ENCODE results near the gene CTCF.
"Not testable (repeated sequence)": the region's sequence is repeated elsewhere in the genome, so short reads cannot be mapped to it uniquely, and the experiment has no call there.

Gene CTCF

DNA sequence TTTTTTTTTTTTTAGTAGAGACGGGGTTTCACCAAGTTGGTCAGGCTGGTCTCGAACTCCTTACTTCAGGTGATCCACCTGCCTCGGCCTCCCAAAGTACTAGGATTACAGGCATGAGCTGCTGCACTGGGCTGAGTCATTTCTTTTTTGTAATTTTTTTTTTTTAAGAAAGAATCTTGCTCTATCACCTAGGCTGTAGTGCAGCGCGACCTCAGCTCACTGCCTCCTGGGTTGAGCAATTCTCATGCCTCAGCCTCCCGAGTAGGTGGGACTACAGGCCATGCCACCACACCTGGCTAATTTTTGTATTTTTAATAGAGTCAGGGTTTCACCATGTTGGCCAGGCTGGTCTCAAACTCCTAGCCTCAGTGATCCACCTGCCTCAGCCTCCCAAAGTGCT lies 28.3 kb upstream of the CTCF start:
- not testable (repeated sequence) for DNase-seq (ENCODE audit: low read depth, low spot score)

GRCh38 chr16:67534431-67534830 lies 27.9 kb upstream of the CTCF start:
- DNase-seq (ENCODE audit: low read depth, low spot score) = no peak

- DNase-seq (ENCODE audit: low read depth, low spot score) = no peak
These were observed 27.1 kb upstream of the CTCF start for GRCh38 chr16:67535201-67535600.

DNA sequence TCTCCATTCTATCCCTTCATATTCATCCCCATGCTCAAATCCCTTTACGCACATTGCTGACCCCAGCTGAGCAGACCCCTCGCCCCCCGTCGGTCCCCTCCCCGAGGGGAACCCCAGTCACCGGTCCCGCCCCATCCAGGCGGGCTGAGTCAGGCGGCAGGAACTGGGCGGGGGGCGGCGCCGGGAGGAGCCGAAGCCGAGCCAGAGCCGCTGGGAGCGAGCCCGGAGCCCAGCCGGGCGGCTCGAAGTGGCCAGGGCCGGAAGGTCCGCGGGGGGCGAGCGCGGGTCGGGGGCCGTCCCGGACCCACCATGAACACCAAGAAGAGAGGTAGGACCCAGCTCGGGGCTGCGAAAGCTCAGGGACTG lies 25.1 kb upstream of the CTCF start:
- DNase-seq (ENCODE audit: low read depth, low spot score) = no peak

DNA sequence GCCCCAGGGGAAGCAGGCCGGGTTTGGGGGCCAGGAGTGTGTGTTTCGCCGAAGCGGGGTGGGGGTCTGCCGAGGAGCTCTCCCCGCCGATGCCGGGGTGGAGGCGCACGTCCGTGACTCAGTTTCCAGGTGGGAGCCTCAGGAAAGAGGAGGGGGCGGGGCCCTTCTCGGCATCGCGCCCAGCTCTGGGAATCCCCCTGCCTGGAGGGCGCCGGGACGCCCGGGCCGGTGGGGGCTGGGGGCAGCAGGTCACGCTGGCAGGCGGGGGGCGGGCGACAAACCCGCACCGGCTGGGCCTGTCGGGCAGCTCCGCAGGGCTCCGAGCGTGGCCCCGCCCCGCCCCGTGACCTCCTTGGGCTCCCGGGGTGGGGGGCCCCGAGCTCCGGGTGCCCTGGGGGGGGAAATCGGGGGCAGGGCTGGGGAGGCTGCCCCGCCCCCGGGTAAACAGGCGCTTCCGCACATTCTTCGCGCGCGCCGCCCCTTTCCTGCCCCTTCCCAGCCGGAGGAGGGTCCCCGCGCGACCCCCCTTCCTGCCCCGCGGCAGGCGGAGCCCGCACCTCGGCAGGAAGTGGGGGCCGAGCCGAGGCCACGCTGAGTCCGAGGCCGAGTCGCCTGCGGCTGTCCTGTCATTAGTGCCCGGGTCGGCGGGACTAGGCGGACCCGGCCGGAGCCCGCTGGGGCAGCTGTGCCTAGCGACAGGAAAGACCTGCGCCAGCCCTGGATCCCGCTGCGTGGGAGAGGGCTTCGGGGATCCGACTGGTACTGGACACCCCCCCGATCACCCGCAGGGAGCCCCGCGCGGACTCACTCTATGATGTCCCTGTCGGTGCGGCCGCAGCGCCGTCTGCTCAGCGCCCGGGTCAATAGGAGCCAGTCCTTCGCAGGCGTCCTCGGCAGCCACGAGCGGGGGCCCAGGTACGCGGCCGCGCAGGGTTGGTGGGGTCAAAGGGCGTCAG lies 24.4 kb upstream of the CTCF start:
- DNase-seq (ENCODE audit: low read depth, low spot score) = no peak

DNA sequence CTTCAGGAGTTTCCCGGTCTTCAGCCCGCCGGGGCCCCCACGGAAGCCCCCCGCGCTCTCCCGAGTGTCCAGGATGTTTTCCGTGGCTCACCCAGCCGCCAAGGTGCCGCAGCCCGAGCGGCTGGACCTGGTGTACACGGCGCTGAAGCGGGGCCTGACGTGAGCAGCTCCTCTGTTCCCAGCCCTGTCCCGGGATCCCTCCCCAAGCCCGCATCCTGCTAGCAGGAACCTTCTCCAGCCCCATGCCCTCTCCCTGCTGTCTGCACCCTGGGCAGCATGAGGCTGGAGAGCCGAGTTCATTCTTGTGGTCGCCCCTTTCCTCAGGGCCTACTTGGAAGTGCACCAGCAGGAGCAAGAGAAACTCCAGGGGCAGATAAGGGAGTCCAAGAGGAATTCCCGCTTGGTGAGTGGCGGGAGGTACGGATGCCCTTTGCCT lies 23.6 kb upstream of the CTCF start:
- DNase-seq (ENCODE audit: low read depth, low spot score) = no peak

- DNase-seq (ENCODE audit: low read depth, low spot score) = no peak
These were observed 23.1 kb upstream of the CTCF start for GRCh38 chr16:67539271-67539670.

DNA sequence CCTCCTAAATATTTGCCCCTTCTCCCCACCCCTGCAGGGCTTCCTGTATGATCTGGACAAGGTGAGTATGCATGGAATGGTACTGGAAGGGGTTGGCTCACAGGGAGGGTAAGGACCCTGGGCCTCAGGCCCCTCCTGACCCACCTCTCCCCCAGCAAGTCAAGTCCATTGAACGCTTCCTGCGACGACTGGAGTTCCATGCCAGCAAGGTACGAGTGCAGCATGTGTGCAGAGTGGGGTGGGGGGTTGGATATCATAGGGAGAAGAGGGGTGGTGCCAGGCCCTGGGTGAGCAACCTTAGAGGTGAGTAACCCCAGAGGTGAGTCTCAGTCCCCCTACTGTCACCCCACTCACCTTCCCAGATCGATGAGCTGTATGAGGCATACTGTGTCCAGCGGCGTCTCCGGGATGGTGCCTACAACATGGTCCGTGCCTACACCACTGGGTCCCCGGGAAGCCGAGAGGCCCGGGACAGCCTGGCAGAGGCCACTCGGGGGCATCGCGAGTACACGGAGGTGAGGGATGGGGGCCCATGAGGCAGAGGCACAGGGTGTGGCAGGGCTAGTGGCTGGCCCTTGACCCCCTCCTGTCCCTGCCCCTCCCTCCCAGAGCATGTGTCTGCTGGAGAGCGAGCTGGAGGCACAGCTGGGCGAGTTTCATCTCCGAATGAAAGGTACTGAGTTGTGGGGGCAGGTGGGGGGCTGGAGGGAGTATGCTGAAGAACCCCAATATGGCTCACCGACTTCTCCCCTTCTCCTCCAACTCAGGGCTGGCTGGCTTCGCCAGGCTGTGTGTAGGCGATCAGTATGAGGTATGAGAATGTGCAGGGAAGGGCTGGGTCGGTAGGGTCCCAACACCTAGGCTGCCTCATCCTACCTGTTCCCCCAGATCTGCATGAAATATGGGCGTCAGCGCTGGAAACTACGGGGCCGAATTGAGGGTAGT lies 22.4 kb upstream of the CTCF start:
- no peak for DNase-seq (ENCODE audit: low read depth, low spot score)

DNA sequence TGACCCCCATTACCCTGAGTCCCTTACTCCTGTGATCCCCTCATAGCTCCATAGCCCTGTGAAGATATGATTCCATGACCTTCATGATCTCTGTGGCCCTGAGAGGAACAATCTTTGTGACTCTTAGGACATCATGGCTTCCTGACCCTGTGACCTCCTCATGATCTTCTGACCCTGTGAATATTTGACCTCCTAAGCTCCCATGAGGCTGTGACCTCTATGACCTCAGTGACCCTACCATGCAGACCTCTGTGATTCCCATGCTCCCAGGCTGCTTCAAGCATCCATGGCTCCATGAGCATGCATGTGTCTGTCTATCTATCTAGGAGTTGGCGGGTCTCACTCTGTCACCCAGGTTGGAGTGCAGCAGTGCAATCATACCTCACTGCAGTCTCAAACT lies 21.6 kb upstream of the CTCF start:
- DNase-seq (ENCODE audit: low read depth, low spot score) = no peak

DNA sequence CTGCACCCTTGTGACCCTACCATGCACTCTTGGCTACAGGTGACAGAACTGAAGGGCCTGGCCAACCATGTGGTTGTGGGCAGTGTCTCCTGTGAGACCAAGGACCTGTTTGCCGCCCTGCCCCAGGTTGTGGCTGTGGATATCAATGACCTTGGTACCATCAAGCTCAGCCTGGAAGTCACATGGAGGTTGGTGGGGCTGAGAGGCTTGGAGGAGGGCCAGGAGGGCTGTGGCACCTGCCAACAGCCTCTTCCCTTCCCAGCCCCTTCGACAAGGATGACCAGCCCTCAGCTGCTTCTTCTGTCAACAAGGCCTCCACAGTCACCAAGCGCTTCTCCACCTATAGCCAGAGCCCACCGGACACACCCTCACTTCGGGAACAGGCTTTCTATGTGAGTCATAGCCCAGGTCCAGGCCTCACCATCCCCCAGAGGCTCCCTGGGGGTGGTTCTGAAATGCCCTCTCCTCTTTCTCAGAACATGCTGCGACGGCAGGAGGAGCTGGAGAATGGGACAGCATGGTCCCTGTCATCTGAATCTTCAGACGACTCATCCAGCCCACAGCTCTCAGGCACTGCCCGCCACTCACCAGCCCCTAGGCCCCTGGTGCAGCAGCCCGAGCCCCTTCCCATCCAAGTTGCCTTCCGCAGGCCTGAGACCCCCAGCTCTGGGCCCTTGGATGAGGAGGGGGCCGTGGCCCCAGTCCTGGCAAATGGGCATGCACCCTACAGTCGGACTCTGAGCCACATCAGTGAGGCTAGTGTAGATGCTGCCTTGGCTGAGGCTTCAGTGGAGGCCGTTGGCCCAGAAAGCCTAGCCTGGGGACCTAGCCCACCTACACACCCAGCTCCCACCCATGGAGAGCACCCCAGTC lies 20.7 kb upstream of the CTCF start:
- DNase-seq (ENCODE audit: low read depth, low spot score) = no peak

GRCh38 chr16:67542464-67542863 lies 19.9 kb upstream of the CTCF start:
- no peak for DNase-seq (ENCODE audit: low read depth, low spot score)

- DNase-seq (ENCODE audit: low read depth, low spot score) = no peak
These were observed 19.3 kb upstream of the CTCF start for GRCh38 chr16:67543036-67543435.

DNA sequence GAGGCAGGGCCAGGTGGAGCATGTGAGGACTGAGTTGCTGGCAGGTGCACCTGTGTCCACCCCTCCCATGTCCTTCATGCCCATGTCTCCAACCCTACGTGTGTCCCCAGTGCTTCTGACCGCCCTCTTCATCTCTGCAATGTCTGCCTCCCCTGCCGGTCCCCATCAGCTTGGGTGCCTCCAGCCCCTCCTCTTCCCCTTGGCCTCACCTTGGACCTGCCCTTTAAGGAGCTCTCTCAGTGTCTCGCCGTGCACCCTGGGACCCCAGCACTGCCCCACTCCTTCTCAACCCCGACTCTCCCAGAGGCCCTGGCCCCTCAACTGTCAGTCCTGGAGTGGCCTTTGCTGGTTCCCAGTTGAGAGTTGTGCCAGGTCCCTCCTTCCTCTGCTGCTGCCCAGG lies 18.7 kb upstream of the CTCF start:
- no peak for DNase-seq (ENCODE audit: low read depth, low spot score)

DNA sequence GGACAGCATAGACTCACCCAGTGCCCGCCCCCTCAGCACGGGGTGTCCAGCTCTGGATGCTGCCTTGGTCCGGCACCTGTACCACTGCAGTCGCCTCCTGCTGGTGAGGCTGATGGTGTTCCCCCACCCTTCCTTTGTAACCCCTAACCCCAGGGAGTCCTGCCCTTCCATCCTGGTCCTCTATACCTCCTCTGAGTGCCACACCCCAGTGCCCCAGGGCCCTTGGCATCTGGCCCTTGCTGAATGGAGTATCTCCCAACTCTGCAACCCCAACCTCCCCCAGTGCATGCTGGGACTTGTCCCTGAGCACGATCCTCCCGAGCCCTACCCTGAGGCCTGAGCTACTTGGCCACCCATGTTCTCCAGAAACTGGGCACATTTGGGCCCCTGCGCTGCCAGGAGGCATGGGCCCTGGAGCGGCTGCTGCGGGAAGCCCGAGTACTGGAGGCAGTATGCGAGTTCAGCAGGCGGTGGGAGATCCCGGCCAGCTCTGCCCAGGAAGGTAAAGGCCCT lies 17.9 kb upstream of the CTCF start:
- no peak for DNase-seq (ENCODE audit: low read depth, low spot score)

DNA sequence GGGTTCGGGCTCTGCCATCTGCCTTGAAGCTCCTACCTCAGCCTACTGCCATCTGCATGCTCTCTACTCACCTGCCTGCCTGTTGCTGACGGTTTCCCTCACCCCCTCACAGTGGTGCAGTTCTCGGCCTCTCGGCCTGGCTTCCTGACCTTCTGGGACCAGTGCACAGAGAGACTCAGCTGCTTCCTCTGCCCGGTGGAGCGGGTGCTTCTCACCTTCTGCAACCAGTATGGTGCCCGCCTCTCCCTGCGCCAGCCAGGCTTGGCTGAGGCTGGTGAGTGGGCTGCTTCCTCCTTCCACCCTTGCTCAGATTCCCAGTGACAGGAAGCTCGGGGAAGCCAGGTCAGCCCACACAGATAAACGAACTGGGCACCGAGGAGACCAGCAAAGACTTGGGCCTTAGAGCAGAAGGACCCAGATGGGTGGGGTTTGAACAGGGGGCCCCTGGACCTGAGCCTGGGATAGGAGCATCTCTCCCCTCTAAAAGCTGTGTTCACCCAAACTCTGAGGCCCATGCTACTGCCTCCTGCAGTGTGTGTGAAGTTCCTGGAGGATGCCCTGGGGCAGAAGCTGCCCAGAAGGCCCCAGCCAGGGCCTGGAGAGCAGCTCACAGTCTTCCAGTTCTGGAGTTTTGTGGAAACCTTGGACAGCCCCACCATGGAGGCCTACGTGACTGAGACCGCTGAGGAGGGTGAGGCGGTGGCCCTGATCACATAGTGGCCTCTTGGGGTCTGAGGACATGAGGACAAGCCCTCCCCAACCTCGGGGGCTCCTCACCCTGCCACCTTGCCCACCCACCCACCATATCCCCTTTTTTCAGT lies 17.3 kb upstream of the CTCF start:
- DNase-seq (ENCODE audit: low read depth, low spot score) = no peak

- no peak for DNase-seq (ENCODE audit: low read depth, low spot score)
These were observed 16.7 kb upstream of the CTCF start for GRCh38 chr16:67545665-67546024.

DNA sequence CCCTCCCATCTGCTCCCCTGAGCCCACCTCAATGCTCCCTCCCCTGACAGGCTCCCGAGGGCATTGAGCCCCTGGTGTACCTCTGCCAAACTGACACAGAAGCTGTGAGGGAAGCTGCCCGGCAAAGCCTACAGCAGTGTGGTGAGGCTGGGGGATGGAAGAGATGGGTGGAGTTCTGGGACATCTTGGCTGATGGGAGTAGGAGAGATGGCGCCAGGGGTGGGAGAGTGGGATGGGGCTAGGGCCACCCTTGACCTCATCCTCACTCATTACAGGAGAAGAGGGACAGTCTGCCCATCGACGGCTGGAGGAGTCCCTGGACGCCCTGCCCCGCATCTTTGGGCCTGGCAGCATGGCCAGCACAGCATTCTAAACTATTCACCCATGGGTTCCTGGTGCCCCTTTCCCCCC lies 16.2 kb upstream of the CTCF start:
- no peak for DNase-seq (ENCODE audit: low read depth, low spot score)

DNA sequence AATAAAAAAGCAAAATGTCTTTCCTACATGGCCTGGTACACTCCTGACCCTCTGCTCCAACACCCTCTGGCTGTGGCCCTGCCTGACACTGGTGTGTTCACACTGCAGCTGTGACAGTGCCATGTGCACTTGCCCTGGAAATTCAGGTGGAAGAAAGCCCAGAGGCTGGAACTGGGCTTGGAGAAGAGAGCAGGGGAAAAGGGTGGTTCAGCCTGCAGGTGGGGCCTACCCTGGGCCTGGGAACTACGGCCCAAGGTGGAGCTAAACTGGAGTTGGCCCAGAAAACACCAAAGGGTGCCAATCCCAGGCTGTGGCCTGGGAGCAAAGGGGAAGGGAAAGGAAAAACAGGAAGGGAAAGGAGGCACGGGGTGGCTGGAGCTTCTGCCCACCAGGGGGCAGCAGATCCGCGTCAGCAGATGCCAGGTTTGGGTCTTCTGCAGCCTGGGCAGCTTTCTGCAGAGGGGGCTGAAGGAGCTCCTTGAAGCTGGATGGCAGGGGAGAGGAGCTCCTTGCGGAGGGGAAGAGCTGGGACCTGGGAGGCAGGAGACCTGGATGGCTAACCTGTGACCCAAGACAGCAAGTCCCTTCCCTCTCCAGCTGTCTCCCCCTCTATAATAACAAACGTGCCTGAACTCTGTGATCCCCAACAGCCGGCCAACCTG lies 15.4 kb upstream of the CTCF start:
- DNase-seq (ENCODE audit: low read depth, low spot score) = no peak

DNA sequence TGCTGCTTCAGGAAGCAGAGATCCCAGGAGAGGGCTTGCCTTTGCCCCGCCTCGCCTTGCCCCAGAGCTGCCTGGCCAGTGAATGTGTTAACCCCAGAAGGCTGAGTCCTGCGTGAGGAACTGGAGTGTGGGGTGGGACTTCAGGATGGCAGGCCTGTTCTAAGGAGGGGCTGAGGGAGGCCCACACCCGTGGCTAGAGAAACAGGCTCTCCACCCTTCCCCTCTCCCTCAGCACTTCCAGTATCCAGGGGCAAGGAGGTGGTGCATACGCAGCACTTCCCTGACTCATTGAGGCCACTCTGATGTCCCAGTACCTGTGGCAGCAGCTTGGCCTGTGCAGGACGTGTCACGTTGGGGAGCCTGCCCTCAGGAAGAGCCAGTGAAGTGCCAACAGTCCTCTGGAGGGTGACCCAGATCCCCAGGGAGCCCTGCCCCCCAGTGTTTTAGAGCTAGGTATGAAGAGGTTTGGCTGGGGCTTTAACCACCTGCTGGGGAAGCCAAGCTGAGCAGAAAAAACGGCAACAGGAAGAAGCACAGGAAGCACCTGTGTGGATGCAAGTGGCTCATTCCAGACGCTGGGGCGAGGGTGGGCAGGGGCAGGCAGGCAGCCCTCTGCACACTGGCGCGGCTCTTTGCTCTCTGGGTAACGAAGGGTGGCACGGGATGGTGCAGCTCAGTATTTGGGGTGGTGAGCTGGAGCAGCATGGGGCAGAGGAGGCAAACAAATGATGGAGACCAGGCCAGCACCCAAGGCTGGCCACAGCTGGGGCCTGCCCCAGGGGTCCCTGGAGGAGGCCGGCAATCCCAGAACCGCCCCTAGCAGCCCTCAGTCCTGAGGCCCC lies 14.7 kb upstream of the CTCF start:
- DNase-seq (ENCODE audit: low read depth, low spot score) = no peak

Measured in brain pericyte (primary cell).